KMS-11 (cell line): Measurements from ENCODE around the gene CLUH.

Experiments used
- H2AFZ ChIP-seq: fragments of 200-600 bp; sonication (generic); 2 replicates; pipeline ENCODE4 v1.6.1; 2016; ENCODE audit warnings: antibody characterized with exemption, mixed run types, low read depth
- H3K27ac ChIP-seq: fragments of 200-600 bp; sonication (generic); 2 replicates; pipeline ENCODE4 v1.6.1; 2016; ENCODE audit warnings: mild to moderate bottlenecking, mixed run types
- H3K27me3 ChIP-seq: fragments of 200-600 bp; sonication (generic); 2 replicates; pipeline ENCODE4 v1.6.1; 2017; ENCODE audit warnings: mild to moderate bottlenecking, low read depth, mixed run types, moderate library complexity; ENCODE audit not compliant: insufficient read depth
- H3K36me3 ChIP-seq: fragments of 200-600 bp; sonication (generic); 2 replicates; pipeline ENCODE4 v1.6.1; 2017; ENCODE audit warnings: mild to moderate bottlenecking, mixed run types; ENCODE audit not compliant: insufficient read depth
- H3K4me1 ChIP-seq: fragments of 200-600 bp; sonication (generic); 2 replicates; pipeline ENCODE4 v1.6.1; 2016; ENCODE audit warnings: mild to moderate bottlenecking, low read depth, mixed run types; ENCODE audit not compliant: poor library complexity, severe bottlenecking
- H3K4me2 ChIP-seq: fragments of 200-600 bp; sonication (generic); 2 replicates; pipeline ENCODE4 v1.7.0; 2016; ENCODE audit warnings: mild to moderate bottlenecking, mixed run types
- H3K4me3 ChIP-seq: fragments of 200-600 bp; sonication (generic); IDR thresholded peaks from 2 replicates; pipeline ENCODE4 v1.6.1; 2017; ENCODE audit warnings: low read depth, low read length, mixed read lengths; ENCODE audit not compliant: insufficient read depth
- H3K79me2 ChIP-seq: fragments of 200-600 bp; sonication (generic); 2 replicates; pipeline ENCODE4 v1.6.1; 2016; ENCODE audit warnings: low read depth, mixed run types; ENCODE audit not compliant: insufficient read depth
- H3K9ac ChIP-seq: fragments of 200-600 bp; sonication (generic); 2 replicates; pipeline ENCODE4 v1.6.1; 2016; ENCODE audit warnings: mild to moderate bottlenecking, mixed run types
- H4K20me1 ChIP-seq: fragments of 200-600 bp; sonication (generic); 2 replicates; pipeline ENCODE4 v1.6.1; 2016; ENCODE audit warnings: mild to moderate bottlenecking, mixed run types; ENCODE audit not compliant: insufficient read depth
- CTCF ChIP-seq: fragments of 200-600 bp; sonication (generic); conservative IDR thresholded peaks from 2 replicates; pipeline ENCODE4 v1.6.1; 2017; ENCODE audit warnings: low read depth, mild to moderate bottlenecking, antibody characterized with exemption, low read length, moderate library complexity, mixed read lengths

The CLUH gene

DNA sequence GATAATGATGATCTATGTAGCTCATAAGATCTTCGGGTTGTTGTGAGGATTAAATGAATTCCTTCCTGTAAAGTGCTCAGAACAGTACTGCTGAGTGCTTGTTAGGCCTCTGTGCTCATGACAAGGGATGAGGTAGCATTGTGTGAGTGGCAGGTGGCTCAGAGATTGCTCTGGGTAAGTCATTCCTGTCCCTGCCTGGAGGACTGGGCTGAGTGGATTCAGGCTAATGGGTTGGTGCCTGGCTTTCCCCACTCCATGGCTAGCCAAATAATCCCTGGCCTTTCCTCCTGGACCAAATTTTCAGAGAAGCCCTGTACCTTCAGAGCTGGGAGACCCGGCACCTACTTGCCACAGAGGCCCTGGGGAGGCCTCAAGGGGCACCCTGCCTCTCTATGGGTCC lies 39.2 kb upstream of the CLUH start:
- TF ChIP-seq CTCF: no peak
- Histone ChIP-seq H3K9ac (no peak overlapping the region), H3K27ac (no peak overlapping the region), H3K4me1 (no peaks in the 10 kb centered on the region), H3K4me2 (no peak overlapping the region), H3K79me2 (no peaks in the 10 kb centered on the region), H3K27me3 (peaks cover 32% of the 10 kb centered on the region; the same call in 1 of the 2 replicates), H2AFZ (no peak overlapping the region), H3K36me3 (no peaks in the 10 kb centered on the region), H3K4me3 (no peak overlapping the region), H4K20me1 (no peaks in the 10 kb centered on the region)

DNA sequence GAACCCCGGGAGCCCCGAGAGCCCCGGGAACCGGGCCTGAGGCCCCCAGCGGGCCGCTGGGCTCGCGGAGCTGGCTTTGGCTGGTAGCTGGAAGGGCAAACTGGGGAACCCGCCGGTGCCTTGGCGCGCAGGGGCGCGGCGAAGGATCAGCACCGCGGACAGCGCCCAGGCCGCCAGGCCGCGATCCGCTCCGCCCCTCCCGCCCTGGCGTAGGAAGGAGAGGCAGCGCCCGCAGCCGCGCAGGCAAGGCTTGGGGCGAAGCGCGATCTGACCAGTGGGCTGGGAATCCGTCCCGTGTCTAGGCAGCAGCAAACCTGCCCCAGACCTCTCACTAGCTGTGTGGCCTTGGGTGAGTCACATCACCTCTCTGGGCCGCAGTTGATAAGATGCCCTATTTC lies 38.2 kb upstream of the CLUH start:
- Histone ChIP-seq H3K9ac (no peak overlapping the region), H3K4me3 (no peak overlapping the region), H3K4me1 (no peaks in the 10 kb centered on the region), H3K79me2 (no peaks in the 10 kb centered on the region), H3K27me3 (peaks cover 39% of the 10 kb centered on the region; the same call in 1 of the 2 replicates), H4K20me1 (no peaks in the 10 kb centered on the region), H3K4me2 (no peak overlapping the region), H2AFZ (no peak overlapping the region), H3K36me3 (no peaks in the 10 kb centered on the region), H3K27ac (no peak overlapping the region)
- no peak for TF ChIP-seq CTCF

- Histone ChIP-seq H3K79me2 (no peaks in the 10 kb centered on the region), H3K4me1 (no peaks in the 10 kb centered on the region), H3K4me3 (no peak within 1 kb of the TSS)
These were observed 37.7 kb upstream of the CLUH start, which contains the start of gene CCDC92B for GRCh38 chr17:2749058-2749783. Gene CCDC92B (minus strand): TSS chr17:2749652. CDS start chr17:2735145, 14,507 bp downstream.

DNA sequence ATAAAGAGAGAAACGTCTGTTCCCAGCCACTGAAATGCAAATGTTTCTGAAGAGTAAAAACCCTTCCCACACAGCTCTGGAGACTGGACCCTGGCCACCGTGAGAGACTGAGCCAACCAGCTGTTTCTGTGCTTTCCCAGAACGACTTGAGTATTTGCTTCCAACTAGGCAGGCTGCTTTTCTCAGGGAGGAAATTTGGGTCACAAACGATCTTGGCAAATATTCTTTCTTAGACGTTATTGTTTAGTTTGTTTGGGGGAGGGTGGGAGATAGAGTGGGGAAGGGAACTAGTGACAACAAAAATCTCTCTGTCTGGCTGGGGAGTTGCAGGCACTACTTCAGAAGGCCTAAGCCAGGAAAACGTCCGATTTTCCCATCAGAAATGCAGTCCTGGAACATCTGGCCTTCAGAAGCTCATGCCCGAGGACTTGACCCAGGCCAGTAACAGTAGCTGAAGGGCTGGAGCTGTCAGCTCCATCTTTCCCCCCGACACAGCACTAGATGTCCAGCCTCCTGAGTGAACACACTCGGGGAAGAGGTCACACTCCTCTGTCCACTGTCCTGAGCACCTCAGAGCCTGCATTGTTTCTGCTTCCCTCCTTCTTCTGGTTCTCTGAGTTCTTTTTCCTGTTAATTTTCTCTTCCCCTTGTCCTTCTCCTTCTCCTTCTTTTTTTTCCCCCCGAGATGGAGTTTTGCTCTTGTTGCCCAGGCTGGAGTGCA lies 33.9 kb upstream of the CLUH start:
- Histone ChIP-seq H3K4me2 (no peak overlapping the region), H3K27me3 (peaks cover 56% of the 10 kb centered on the region; the same call in 1 of the 2 replicates)

More at GRCh38 chr17:2749058-2749783, 37.7 kb upstream of the CLUH start, which contains the start of gene CCDC92B:
- Histone ChIP-seq H3K27ac (no peak within 1 kb of the TSS), H3K27me3 (peaks cover 45% of the 10 kb centered on the region; the same call in 1 of the 2 replicates), H3K4me2 (no peak within 1 kb of the TSS), H3K9ac (no peak within 1 kb of the TSS), H2AFZ (no peak within 1 kb of the TSS), H4K20me1 (no peaks in the 10 kb centered on the region), H3K36me3 (no peaks in the 10 kb centered on the region)
- TF ChIP-seq CTCF: no peak

More for the DNA sequence above, 33.9 kb upstream of the CLUH start:
- Histone ChIP-seq H3K36me3 (no peaks in the 10 kb centered on the region), H3K4me3 (no peak overlapping the region), H3K79me2 (no peaks in the 10 kb centered on the region), H2AFZ (no peak overlapping the region), H4K20me1 (no peaks in the 10 kb centered on the region), H3K4me1 (no peaks in the 10 kb centered on the region), H3K9ac (no peak overlapping the region), H3K27ac (no peak overlapping the region)
- no peak for TF ChIP-seq CTCF
